GM12864 (cell line): ENCODE results near the gene TAC3.

ENCODE experiments used
- DNase-seq: peaks from one replicate; pipeline ENCODE4 v3.0.0-alpha.2; 2011; ENCODE audit warnings: low read depth
- H3K4me3 ChIP-seq: 2 replicates; pipeline ENCODE4 v1.5.1; 2011; ENCODE audit warnings: mild to moderate bottlenecking, low read depth, low read length, control low read depth
- CTCF ChIP-seq: IDR thresholded peaks from 2 replicates; pipeline ENCODE4 v1.5.1; 2011; ENCODE audit warnings: low read depth, mild to moderate bottlenecking, moderate library complexity, low read length, control low read depth, inconsistent platforms; ENCODE audit errors: missing control alignments

The TAC3 gene

DNA sequence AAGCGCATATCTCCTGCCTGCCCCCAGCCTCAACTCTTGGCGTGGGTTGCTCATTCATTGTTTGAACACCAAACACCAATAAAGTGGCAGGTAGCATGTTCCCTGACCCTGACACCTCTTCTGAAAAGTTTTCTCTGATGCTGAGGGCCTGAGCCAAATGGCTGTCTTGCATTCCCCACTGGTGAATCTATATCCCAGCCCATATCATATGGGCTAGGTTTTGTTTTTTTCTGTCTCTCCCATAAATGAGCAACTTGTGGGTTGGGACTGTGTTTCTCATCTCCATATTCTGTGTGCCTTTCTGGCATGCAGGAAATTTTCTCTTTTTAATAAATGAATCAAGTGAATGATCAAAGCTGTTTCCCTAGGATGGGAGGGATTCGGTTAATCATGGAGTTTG lies 28.6 kb upstream of the TAC3 start:
- TF ChIP-seq CTCF, result no peak
- H3K4me3 ChIP-seq, result no peak overlapping the region
- DNase-seq, result no peak

DNA sequence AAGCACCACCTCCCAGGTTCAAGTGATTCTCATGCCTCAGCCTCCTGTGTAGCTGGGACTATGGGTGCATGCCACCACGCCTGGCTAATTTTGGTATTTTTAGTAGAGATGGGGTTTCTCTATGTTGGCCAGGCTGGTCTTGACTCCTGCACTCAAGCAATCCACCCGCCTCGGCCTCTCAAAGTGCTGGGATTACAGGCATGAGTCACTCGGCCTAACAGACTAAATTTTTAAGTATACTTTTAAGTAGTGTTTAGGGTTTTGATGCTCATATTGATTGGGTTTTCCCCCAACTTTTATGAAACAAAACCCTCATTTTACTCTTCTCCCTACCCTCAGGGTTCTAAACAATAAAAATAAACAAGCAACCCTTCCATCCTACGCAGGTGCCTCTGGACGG lies 28.1 kb upstream of the TAC3 start:
- TF ChIP-seq CTCF, result no peak
- DNase-seq, result no peak
- H3K4me3 ChIP-seq, result no peak overlapping the region

GRCh38 chr12:57042695-57043094 lies 26.4 kb upstream of the TAC3 start:
- no peak for DNase-seq
- no peak overlapping the region for H3K4me3 ChIP-seq
- TF ChIP-seq CTCF, result no peak

DNA sequence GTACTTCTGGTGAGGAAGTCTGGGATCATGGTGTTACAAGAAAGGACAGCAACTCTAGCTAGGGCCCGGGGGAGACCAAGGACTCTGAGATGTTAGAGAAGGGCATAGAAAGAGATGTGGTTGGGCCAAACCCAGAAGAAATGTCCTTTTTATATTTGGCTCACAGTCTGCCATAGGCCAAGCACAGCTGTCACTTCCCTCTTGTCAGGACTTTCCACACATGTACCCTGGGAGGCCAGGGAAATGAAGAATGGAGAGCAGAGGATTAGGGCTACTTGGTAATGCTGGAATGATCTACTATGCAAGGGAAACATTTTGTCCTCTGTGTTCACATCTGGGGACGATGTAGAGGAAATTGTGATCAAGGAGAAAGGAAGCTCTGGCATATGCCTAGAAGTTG lies 24.4 kb upstream of the TAC3 start:
- no peak overlapping the region for H3K4me3 ChIP-seq
- no peak for DNase-seq
- no peak for TF ChIP-seq CTCF

DNA sequence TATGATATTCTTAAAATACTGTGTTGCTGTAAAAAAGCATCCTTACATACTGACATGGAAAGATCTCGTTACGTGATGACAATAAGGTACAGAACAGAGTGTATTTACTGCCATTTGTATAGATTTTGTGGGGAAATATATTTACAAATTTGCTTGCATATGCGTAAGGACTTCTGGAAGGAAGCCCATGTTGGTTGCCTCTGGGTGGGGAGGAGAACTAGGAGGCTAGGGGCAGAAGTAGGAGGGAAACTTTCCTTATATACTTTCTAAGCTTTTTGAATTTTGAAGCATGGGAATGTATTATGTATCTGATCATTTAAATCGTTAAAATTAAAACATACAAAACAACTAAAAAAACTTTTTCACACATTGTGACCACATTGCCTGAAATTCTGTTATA lies 23.9 kb upstream of the TAC3 start:
- H3K4me3 ChIP-seq, result no peak overlapping the region
- DNase-seq, result no peak
- TF ChIP-seq CTCF, result no peak

DNA sequence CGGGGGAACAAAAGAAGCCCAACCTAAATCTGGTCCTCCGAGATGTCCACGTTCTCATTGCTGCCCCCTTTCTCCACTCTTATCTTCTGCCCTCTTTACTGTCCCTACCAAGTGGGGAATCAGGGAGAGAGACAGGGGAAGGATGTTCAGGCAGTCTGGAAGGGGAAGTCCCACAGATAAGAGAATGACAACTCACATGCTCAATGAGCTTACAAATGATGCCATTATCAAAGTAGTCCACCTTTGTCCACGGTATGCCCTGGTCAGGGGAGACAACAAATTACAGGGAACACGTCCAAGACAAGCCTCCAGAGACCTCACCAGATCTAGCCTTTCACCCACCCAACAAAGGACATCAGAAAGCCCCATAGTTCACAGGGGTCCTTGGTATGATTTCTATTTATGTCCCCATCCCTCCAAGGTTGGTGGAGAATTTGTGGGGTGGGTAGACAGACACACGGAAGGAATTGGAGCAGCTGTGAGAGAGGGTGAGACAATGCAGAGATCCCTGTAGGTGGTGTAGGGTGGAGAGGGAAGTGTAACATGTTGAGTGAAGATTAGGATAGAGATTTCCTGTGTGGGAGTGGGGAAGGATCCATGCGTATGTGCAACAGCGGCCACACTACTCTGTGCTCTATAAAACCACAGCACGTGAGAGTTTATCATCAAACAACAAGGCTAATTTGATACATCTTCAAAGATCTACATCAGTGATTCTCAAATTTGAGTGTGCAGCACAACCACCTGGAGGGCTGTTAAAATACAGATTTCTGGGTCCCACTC lies 22.9 kb upstream of the TAC3 start:
- TF ChIP-seq CTCF, result no peak
- no peak for DNase-seq
- H3K4me3 ChIP-seq, result no peak overlapping the region

- H3K4me3 ChIP-seq, result no peak overlapping the region
- no peak for TF ChIP-seq CTCF
- no peak for DNase-seq
Observed at GRCh38 chr12:57037264-57037663, 20.9 kb upstream of the TAC3 start.
